GM18499 (cell line): ENCODE data around the gene MYCBP.
"Not testable (repeated sequence)": the region's sequence is repeated elsewhere in the genome, so short reads cannot be mapped to it uniquely, and the experiment has no call there.

Source experiments
- ATAC-seq: cut with Tn5 transposase; IDR thresholded peaks from one replicate; pipeline ENCODE4 v1.9.1; 2021; ENCODE audit warnings: moderate number of reproducible peaks; ENCODE audit not compliant: insufficient read depth, unreplicated experiment

The MYCBP gene, protein sequence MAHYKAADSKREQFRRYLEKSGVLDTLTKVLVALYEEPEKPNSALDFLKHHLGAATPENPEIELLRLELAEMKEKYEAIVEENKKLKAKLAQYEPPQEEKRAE

GRCh38 chr1:38873027-38873969 lies at the start of gene MYCBP:
TSS of gene MYCBP (minus strand) at chr1:38873348. CDS start at chr1:38873305, 43 bp downstream.
- peak; percentile 73 for ATAC-seq

GRCh38 chr1:38919130-38919529 lies 46.0 kb upstream of the MYCBP start:
- no peak for ATAC-seq

DNA sequence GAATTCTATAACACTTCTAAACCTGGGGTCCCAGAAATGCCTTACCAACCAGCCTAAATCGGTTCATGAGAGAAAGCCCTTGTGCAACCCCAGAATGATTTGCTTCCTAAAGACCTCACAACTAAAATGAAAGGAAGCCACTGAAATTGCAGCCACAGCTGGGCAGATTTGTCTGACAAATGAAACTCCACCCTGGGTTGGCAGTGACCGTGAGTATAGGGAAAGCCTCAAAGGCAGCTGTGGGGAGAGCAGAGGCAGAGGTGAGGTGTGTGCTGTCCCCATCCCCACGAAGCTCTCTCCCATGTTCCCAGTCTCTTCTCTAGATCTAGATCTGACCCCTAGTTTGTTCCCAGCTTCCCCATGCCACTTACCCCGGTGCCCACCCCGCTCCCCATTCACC lies 45.4 kb upstream of the MYCBP start:
- ATAC-seq = no peak

- no peak for ATAC-seq
Measured at GRCh38 chr1:38917772-38918171, 44.6 kb upstream of the MYCBP start.

DNA sequence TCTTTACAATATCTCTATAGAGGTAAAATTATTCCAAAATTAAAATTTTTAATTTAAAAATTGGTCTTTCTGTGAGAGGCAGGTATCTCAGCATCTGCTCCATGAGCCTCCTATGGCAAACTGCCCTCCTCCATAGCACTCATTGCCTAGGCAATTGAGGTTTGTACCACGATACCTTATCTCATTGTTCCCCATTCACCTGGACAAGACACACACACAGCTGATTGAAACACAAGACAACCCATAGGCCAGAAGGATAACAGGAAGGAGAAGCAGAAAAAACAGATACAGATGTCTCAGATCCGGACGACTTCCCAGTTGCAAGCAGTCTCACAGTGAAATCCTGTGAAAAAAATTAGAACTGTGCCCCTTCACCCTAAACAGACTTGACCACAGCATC lies 44.2 kb upstream of the MYCBP start:
- no peak for ATAC-seq

GRCh38 chr1:38915352-38915948 lies 42.3 kb upstream of the MYCBP start:
- no peak for ATAC-seq

DNA sequence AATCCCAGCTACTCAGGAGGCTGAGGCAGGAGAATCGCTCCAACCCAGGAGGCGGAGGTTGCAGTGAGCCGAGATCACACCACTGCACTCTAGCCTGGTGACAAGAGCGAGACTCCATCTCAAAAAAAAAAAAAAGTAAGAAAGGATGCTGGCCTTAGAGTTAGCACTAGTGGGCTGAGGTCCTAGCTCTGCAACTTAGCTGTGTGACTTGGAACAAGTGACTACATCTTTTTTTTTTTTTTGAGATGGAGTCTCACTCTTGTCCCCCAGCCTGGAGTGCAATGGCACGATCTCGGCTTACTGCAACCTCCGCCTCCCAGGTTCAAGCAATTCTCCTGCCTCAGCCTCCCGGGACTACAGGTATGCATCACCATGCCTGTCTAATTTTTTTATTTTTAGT lies 41.8 kb upstream of the MYCBP start:
- ATAC-seq = not testable (repeated sequence)

DNA sequence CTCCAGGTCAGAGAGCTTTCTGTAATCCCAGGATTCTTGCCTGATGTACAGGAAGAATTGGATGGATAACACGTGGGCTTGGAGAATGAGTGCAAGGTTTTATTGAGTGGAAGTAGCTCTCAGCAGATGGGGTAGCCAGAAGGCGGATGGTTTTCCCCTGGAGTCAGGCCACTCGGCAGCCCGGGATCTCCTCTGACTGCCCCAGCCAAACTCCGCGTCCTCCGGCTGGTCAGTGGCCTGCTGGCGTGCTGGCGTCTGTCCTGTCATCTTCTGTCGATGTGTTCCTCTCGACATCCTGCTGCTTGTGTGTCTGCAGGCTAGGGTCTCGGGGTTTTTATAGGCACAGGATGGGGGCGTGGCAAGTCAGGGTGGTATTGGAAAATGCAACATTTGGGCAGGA lies 35.7 kb upstream of the MYCBP start:
- ATAC-seq = no peak

- ATAC-seq = no peak
Measured at GRCh38 chr1:38905985-38906384, 32.8 kb upstream of the MYCBP start.

DNA sequence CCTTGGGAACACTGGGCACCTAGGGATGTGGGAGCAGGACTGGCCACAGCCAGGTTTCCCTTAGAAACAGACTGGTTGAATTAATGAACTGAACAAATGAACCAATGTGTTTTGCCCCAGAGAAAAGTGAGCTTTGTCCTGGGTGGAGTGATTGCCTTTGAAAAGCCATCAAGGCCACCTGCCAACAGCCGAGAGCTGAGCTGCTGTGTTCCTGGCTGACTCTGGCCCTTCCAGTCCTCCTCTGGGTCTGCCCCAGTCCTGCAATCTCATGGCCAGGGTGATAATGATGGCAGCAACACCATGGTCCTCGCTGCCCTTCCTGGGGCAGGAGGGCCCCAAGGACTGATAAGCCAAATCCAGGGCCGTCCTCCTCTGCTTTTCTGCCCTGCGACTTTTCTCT lies 26.4 kb upstream of the MYCBP start:
- no peak for ATAC-seq

GRCh38 chr1:38898653-38899230 lies 25.6 kb upstream of the MYCBP start:
- ATAC-seq = no peak

- ATAC-seq = no peak
Measured at GRCh38 chr1:38896169-38896568, 23.0 kb upstream of the MYCBP start.

- no peak for ATAC-seq
Measured at GRCh38 chr1:38892976-38893375, 19.8 kb upstream of the MYCBP start.

DNA sequence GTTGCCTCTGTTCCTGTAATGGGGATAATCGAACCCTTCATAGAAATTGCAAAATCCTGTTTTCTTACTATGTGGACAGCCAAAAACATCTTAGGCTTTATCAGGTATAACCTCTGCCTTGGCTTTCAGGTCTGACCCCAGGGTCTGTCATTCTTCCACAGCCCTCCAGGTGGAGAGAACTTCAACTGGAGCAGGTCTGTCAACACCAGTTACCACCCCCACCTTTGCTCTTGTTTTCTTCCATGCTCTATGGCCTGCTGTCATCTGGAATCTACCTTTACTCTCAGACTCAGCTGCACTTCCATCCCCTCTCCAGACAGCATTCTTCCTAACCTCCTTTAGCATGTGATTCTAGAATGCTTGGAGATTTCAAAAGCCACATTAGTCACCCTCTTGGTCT lies 18.6 kb upstream of the MYCBP start:
- ATAC-seq = no peak

GRCh38 chr1:38889589-38889988 lies 16.4 kb upstream of the MYCBP start:
- no peak for ATAC-seq

- no peak for ATAC-seq
Measured at GRCh38 chr1:38888423-38889333, 15.5 kb upstream of the MYCBP start.

- ATAC-seq = no peak
Measured at GRCh38 chr1:38885092-38885491, 11.9 kb upstream of the MYCBP start.

- ATAC-seq = no peak
Measured at GRCh38 chr1:38881487-38881886, 8.3 kb upstream of the MYCBP start, which contains the start of gene GJA9. TSS of gene GJA9 (minus strand) at chr1:38881587. CDS start at chr1:38876098, 5,489 bp downstream.

DNA sequence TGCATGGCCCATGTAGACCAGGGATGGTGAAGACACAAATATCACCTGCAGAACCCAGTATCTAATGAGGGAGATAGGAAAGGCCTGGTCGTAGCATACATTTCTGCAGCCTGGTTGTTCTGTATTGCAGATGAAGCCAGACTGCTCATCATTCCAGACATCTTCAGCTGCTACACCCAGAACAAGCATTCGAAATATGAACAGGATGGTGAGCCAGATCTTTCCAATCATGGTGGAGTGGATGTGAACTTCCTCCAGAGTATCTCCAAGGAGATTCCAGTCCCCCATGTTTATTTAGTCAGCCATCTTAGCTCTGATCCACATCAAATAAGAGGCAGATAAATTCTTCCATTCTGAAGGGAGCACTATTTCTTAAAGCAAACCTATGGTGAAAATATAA lies 2.7 kb upstream of the MYCBP start:
- ATAC-seq = no peak

- ATAC-seq = no peak
Measured at GRCh38 chr1:38872401-38873026, 634 bp downstream of the MYCBP start.
